DMS114 treated with DMSO at 0.1 percent for 48 hours (cell line): Measurements from ENCODE around the gene ZNF239.
"Not testable (repeated sequence)": the region's sequence is repeated elsewhere in the genome, so short reads cannot be mapped to it uniquely, and the experiment has no call there.

Source experiments
- DNase-seq: peaks from one replicate; lab custom pipeline; 2025; ENCODE audit not compliant: unreplicated experiment; lab: John Stamatoyannopoulos, UW

Gene ZNF239

GRCh38 chr10:43584051-43584450, 9.6 kb upstream of the ZNF239 start:
- no peak for DNase-seq

GRCh38 chr10:43576580-43576979, 2.2 kb upstream of the ZNF239 start:
- DNase-seq = no peak

- no peak for DNase-seq
Observed at GRCh38 chr10:43576062-43576461, 1.6 kb upstream of the ZNF239 start.

- no peak for DNase-seq
Observed at GRCh38 chr10:43574906-43575305, 490 bp upstream of the ZNF239 start.

GRCh38 chr10:43573250-43574000, 991 bp downstream of the ZNF239 start:
- DNase-seq = no peak

- no peak for DNase-seq
Observed at GRCh38 chr10:43570971-43571370, 3.4 kb downstream of the ZNF239 start.

- DNase-seq = no peak
Observed at GRCh38 chr10:43569681-43570080, 4.7 kb downstream of the ZNF239 start.

GRCh38 chr10:43557214-43557613, 17.2 kb downstream of the ZNF239 start:
- DNase-seq = no peak

GRCh38 chr10:43543746-43544145, 30.7 kb downstream of the ZNF239 start:
- not testable (repeated sequence) for DNase-seq

- no peak for DNase-seq
Observed at GRCh38 chr10:43524434-43525247, 49.8 kb downstream of the ZNF239 start.
